Measurements from ENCODE around the gene AGFG1.

AGFG1 gene

DNA sequence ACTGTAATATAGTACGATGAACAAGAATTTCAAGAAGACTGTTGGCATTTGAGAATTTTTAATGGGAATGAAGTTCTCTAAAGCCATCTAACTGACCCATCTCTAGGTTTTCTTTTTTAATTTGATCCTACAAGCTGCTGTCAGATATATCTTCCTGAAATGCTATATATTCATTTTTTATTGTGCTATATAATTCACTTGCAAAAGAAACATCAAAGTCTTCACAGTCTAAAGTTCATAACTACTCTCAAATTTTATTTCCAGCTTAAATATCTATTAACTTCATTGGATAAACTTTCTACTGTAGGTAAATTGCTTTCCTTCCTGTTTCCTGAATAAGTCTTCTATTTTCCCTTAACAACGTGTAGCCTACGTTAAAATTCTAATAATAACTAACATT lies 130.4 kb downstream of the AGFG1 start:
- DNase-seq (ENCODE audit: low read depth, low spot score) = no peak
- no peaks in the 10 kb centered on the region for H3K9me3 ChIP-seq (ENCODE audit: low read depth, low read length)
- no peaks in the 10 kb centered on the region for H3K36me3 ChIP-seq (ENCODE audit: insufficient read depth, low read length)
- H3K27ac ChIP-seq = no peak overlapping the region
- H3K9ac ChIP-seq (ENCODE audit: insufficient read length) = no peak overlapping the region
- H3K4me3 ChIP-seq = no peak overlapping the region
- TF ChIP-seq EZH2 (IDR thresholded peaks at IDR 0.05) (no peak), POLR2AphosphoS5 (IDR thresholded peaks at IDR 0.05; ENCODE audit: borderline replicate concordance, low read depth, low read length) (no peak), FOXP2 (optimal IDR thresholded peaks at IDR 0.05; ENCODE audit: control extremely low read depth, extremely low read length, insufficient read depth) (no peak)

DNA sequence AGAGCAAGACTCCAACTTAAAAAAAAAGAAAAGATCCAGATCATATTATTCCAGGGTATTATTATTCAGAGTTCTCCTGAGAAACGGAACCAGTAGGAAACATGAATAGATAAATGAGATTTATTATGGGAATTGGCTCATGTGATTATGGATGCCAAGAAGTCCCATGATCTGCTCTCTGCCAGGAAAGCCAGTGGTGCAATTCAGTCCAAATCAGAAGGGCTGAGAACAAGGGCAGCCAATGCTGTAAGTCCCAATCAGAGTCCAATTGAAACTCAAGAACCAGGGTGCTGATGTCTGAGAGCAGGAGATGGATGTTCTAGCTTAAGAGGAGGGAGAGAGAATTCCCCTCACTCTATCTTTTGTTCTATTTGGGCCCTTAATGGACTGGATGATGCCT lies 134.5 kb downstream of the AGFG1 start:
- Histone ChIP-seq H3K9ac (ENCODE audit: insufficient read length) (no peak overlapping the region), H3K9me3 (ENCODE audit: low read depth, low read length) (no peaks in the 10 kb centered on the region), H3K4me3 (no peak overlapping the region), H3K36me3 (ENCODE audit: insufficient read depth, low read length) (no peaks in the 10 kb centered on the region), H3K27ac (no peak overlapping the region)
- TF ChIP-seq EZH2 (IDR thresholded peaks at IDR 0.05) = no peak
- no peak for TF ChIP-seq FOXP2 (optimal IDR thresholded peaks at IDR 0.05; ENCODE audit: control extremely low read depth, extremely low read length, insufficient read depth)
- no peak for TF ChIP-seq POLR2AphosphoS5 (IDR thresholded peaks at IDR 0.05; ENCODE audit: borderline replicate concordance, low read depth, low read length)
- DNase-seq (ENCODE audit: low read depth, low spot score) = no peak

DNA sequence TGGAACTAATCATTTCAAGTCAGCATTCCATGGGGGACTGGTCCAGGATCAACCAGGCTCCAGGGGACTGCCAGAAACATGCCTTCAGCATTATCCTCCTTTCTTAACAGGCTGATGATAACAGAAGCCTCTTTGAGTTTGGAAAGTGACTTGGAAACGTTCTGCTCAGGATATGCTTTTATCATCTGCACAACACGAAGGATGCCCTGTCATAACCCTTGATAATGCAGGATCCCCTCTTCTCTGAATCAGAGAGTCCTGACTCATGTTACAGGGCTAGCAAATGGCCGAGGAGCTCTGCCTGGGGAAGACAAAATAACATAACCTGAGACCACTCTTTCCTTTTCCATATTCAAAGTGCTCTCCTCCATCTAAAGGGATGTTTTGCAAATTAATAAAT lies 136.0 kb downstream of the AGFG1 start:
- Histone ChIP-seq H3K36me3 (ENCODE audit: insufficient read depth, low read length) (no peaks in the 10 kb centered on the region), H3K9ac (ENCODE audit: insufficient read length) (no peak overlapping the region), H3K9me3 (ENCODE audit: low read depth, low read length) (no peaks in the 10 kb centered on the region), H3K4me3 (no peak overlapping the region), H3K27ac (no peak overlapping the region)
- DNase-seq (ENCODE audit: low read depth, low spot score) = no peak
- TF ChIP-seq EZH2 (IDR thresholded peaks at IDR 0.05) = no peak
- no peak for TF ChIP-seq POLR2AphosphoS5 (IDR thresholded peaks at IDR 0.05; ENCODE audit: borderline replicate concordance, low read depth, low read length)
- TF ChIP-seq FOXP2 (optimal IDR thresholded peaks at IDR 0.05; ENCODE audit: control extremely low read depth, extremely low read length, insufficient read depth) = no peak

DNA sequence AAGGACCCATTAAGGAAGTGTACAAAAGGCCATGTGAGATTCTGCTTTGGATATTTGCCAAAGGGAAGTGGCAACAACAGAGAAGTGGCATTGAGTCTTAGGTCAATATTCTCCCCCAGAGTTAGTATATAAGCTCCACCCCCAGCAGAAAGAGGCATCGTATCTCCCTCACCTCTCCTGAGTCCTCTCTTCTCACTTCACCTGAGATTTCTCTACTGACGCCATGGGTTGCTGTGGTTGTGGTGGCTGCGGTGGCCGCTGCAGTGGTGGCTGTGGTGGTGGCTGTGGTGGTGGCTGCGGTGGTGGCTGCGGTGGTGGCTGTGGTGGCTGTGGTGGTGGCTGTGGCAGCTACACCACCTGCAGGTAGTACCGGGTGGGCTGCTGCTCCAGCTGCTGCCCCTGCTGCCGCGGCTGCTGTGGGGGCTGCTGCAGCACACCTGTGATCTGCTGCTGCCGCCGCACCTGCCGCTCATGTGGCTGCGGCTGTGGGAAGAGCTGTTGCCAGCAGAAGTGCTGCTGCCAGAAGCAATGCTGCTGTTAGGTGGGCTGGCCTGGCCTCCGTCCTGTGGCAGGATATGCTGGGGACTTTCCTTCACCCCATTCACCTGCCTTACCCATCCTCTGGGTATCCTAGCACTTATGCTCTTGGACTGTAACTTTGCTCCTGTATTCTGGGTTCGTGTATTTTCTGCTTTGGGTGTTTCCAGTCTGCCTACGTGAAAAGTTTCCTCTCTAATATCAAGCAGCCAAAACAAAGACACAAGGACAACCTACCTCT lies 136.8 kb downstream of the AGFG1 start:
- Histone ChIP-seq H3K9ac (ENCODE audit: insufficient read length) (no peak overlapping the region), H3K4me3 (no peak overlapping the region), H3K9me3 (ENCODE audit: low read depth, low read length) (no peaks in the 10 kb centered on the region), H3K27ac (no peak overlapping the region), H3K36me3 (ENCODE audit: insufficient read depth, low read length) (no peaks in the 10 kb centered on the region)
- TF ChIP-seq FOXP2 (optimal IDR thresholded peaks at IDR 0.05; ENCODE audit: control extremely low read depth, extremely low read length, insufficient read depth) (no peak), EZH2 (IDR thresholded peaks at IDR 0.05) (no peak), POLR2AphosphoS5 (IDR thresholded peaks at IDR 0.05; ENCODE audit: borderline replicate concordance, low read depth, low read length) (no peak)
- DNase-seq (ENCODE audit: low read depth, low spot score) = no peak

DNA sequence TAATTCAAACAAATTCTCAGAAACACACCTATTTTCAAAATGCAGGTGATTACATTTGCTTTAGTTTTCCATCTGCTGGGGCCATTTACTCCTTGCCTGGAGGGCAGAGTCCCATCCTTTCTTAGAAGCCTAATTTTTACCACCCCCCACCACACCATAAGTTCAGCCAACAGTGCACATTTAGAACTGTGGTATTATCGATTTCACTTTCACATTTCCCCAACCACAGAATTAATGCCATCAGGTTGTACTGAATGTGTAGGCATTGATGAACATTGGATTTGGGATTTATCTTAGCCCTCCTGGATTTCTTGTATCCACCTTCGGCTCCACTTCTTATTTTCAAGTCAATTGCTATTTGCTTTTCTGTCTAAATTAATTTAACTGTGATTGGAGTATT lies 138.2 kb downstream of the AGFG1 start:
- H3K9ac ChIP-seq (ENCODE audit: insufficient read length) = no peak overlapping the region

More for the DNA sequence above, 138.2 kb downstream of the AGFG1 start:
- DNase-seq (ENCODE audit: low read depth, low spot score) = no peak
- Histone ChIP-seq H3K36me3 (ENCODE audit: insufficient read depth, low read length) (no peaks in the 10 kb centered on the region), H3K9me3 (ENCODE audit: low read depth, low read length) (no peaks in the 10 kb centered on the region), H3K27ac (no peak overlapping the region), H3K4me3 (no peak overlapping the region)
- TF ChIP-seq EZH2 (IDR thresholded peaks at IDR 0.05) = no peak
- no peak for TF ChIP-seq FOXP2 (optimal IDR thresholded peaks at IDR 0.05; ENCODE audit: control extremely low read depth, extremely low read length, insufficient read depth)
- TF ChIP-seq POLR2AphosphoS5 (IDR thresholded peaks at IDR 0.05; ENCODE audit: borderline replicate concordance, low read depth, low read length) = no peak
